Fibroblast of the conjunctiva (primary cell): Measurements from ENCODE around the gene BMPR1B.
A peak's percentile ranks its signal among the peaks of the same experiment; 100 is the strongest.
"Not testable (repeated sequence)": the region's sequence is repeated elsewhere in the genome, so short reads cannot be mapped to it uniquely, and the experiment has no call there.

Experiments
- DNase-seq: peaks from one replicate; pipeline ENCODE4 v3.0.0-alpha.2; 2010; ENCODE audit warnings: low read depth

BMPR1B gene

GRCh38 chr4:95038791-95039190 is 281.0 kb downstream of the BMPR1B start:
- DNase-seq = no peak

GRCh38 chr4:95044324-95044837 is 286.6 kb downstream of the BMPR1B start:
- DNase-seq = no peak

GRCh38 chr4:95045429-95045828 is 287.7 kb downstream of the BMPR1B start:
- DNase-seq = no peak

GRCh38 chr4:95048296-95048695 is 290.5 kb downstream of the BMPR1B start:
- DNase-seq = no peak

- DNase-seq = peak; percentile 24
These were observed 291.9 kb downstream of the BMPR1B start for GRCh38 chr4:95049551-95050233.

- DNase-seq = no peak
These were observed 293.4 kb downstream of the BMPR1B start for GRCh38 chr4:95050980-95051701.

GRCh38 chr4:95051702-95052020 is 293.9 kb downstream of the BMPR1B start:
- no peak for DNase-seq

GRCh38 chr4:95058991-95059390 is 301.2 kb downstream of the BMPR1B start:
- no peak for DNase-seq

- DNase-seq = peak; percentile 47
These were observed 301.9 kb downstream of the BMPR1B start for GRCh38 chr4:95059663-95060062.

GRCh38 chr4:95061220-95061619 is 303.5 kb downstream of the BMPR1B start:
- no peak for DNase-seq

- DNase-seq = not testable (repeated sequence)
These were observed 304.0 kb downstream of the BMPR1B start for GRCh38 chr4:95061801-95062200.

GRCh38 chr4:95066050-95066449 is 308.3 kb downstream of the BMPR1B start:
- no peak for DNase-seq

GRCh38 chr4:95068401-95068800 is 310.6 kb downstream of the BMPR1B start:
- DNase-seq = no peak

GRCh38 chr4:95068818-95069478 is 311.2 kb downstream of the BMPR1B start:
- DNase-seq = no peak

- DNase-seq = no peak
These were observed 314.1 kb downstream of the BMPR1B start for GRCh38 chr4:95071851-95072250.

- DNase-seq = no peak
These were observed 315.9 kb downstream of the BMPR1B start for GRCh38 chr4:95073646-95074045.

- DNase-seq = no peak
These were observed 320.1 kb downstream of the BMPR1B start for GRCh38 chr4:95077864-95078263.

- DNase-seq = no peak
These were observed 323.2 kb downstream of the BMPR1B start for GRCh38 chr4:95080969-95081368.

- no peak for DNase-seq
These were observed 326.8 kb downstream of the BMPR1B start for GRCh38 chr4:95084584-95084983.

GRCh38 chr4:95085124-95085833 is 327.5 kb downstream of the BMPR1B start:
- no peak for DNase-seq

- DNase-seq = no peak
These were observed 328.8 kb downstream of the BMPR1B start for GRCh38 chr4:95086551-95086950.

- DNase-seq = no peak
These were observed 330.1 kb downstream of the BMPR1B start for GRCh38 chr4:95087657-95088455.
